Measurements from ENCODE around the gene UBLCP1.

The UBLCP1 gene

GRCh38 chr5:159309689-159310433, 46.8 kb downstream of the UBLCP1 start:
- TF ChIP-seq CTCF (IDR thresholded peaks at IDR 0.05; ENCODE audit: control insufficient read depth, extremely low read depth, insufficient read depth), result no peak
- no peak overlapping the region for H3K4me3 ChIP-seq (ENCODE audit: low read depth, low read length)
- no peak for DNase-seq (ENCODE audit: low read depth)

GRCh38 chr5:159310511-159310910, 47.4 kb downstream of the UBLCP1 start:
- no peak for DNase-seq (ENCODE audit: low read depth)
- TF ChIP-seq CTCF (IDR thresholded peaks at IDR 0.05; ENCODE audit: control insufficient read depth, extremely low read depth, insufficient read depth), result no peak
- H3K4me3 ChIP-seq (ENCODE audit: low read depth, low read length), result no peak overlapping the region

- H3K4me3 ChIP-seq (ENCODE audit: low read depth, low read length), result no peak overlapping the region
These were observed 48.0 kb downstream of the UBLCP1 start for GRCh38 chr5:159311063-159311462.

GRCh38 chr5:159313197-159313596, 50.1 kb downstream of the UBLCP1 start:
- no peak for TF ChIP-seq CTCF (IDR thresholded peaks at IDR 0.05; ENCODE audit: control insufficient read depth, extremely low read depth, insufficient read depth)
- no peak overlapping the region for H3K4me3 ChIP-seq (ENCODE audit: low read depth, low read length)
- DNase-seq (ENCODE audit: low read depth), result no peak

More at GRCh38 chr5:159311063-159311462, 48.0 kb downstream of the UBLCP1 start:
- no peak for DNase-seq (ENCODE audit: low read depth)
- no peak for TF ChIP-seq CTCF (IDR thresholded peaks at IDR 0.05; ENCODE audit: control insufficient read depth, extremely low read depth, insufficient read depth)

- H3K4me3 ChIP-seq (ENCODE audit: low read depth, low read length), result no peak overlapping the region
- TF ChIP-seq CTCF (IDR thresholded peaks at IDR 0.05; ENCODE audit: control insufficient read depth, extremely low read depth, insufficient read depth), result peak; percentile 86
These were observed 53.7 kb downstream of the UBLCP1 start for GRCh38 chr5:159316519-159317383.

GRCh38 chr5:159317849-159318248, 54.8 kb downstream of the UBLCP1 start:
- H3K4me3 ChIP-seq (ENCODE audit: low read depth, low read length), result no peak overlapping the region
- DNase-seq (ENCODE audit: low read depth), result no peak
- no peak for TF ChIP-seq CTCF (IDR thresholded peaks at IDR 0.05; ENCODE audit: control insufficient read depth, extremely low read depth, insufficient read depth)

More at GRCh38 chr5:159316519-159317383, 53.7 kb downstream of the UBLCP1 start:
- peak; percentile 36 for DNase-seq (ENCODE audit: low read depth)
